SK-N-SH (cell line): Measurements from ENCODE around the gene JAG1.

Source experiments
- CTCF ChIP-seq: fragments of 200-600 bp; sonication (generic); IDR thresholded peaks from 2 replicates; pipeline ENCODE4 v1.6.1; 2017; ENCODE audit warnings: antibody characterized with exemption, mild to moderate bottlenecking, moderate library complexity
- EZH2phosphoT487 ChIP-seq: fragments of 200-600 bp; sonication (generic); IDR thresholded peaks from 2 replicates; pipeline ENCODE4 v1.6.1; 2017; ENCODE audit warnings: low read depth, mixed run types, mild to moderate bottlenecking, antibody characterized with exemption, moderate library complexity, borderline replicate concordance
- JUND ChIP-seq: IDR thresholded peaks from 2 replicates; pipeline ENCODE4 v1.4.0; 2012
- MXI1 ChIP-seq: IDR thresholded peaks from 2 replicates; pipeline ENCODE4 v1.6.1; 2012; ENCODE audit warnings: mild to moderate bottlenecking, low read depth, low read length, improper control_type of control experiment
- PBX3 ChIP-seq: IDR thresholded peaks from 2 replicates; pipeline ENCODE4; 2012
- POLR2AphosphoS5 ChIP-seq: IDR thresholded peaks from 2 replicates; pipeline ENCODE4 v1.6.1; 2012; ENCODE audit warnings: low read depth, low read length
- RFX5 ChIP-seq: IDR thresholded peaks from 2 replicates; pipeline ENCODE4 v1.6.1; 2012; ENCODE audit warnings: mild to moderate bottlenecking, improper control_type of control experiment, low read length
- SMC3 ChIP-seq: IDR thresholded peaks from 2 replicates; pipeline ENCODE4 v1.6.1; 2012; ENCODE audit warnings: low read depth, low read length, improper control_type of control experiment

- TF ChIP-seq SMC3 (no peak), POLR2AphosphoS5 (no peak), MXI1 (no peak), JUND (no peak), PBX3 (no peak), EZH2phosphoT487 (no peak), RFX5 (no peak), CTCF (no peak)
These were observed 36.7 kb downstream of the JAG1 start for GRCh38 chr20:10637031-10637559.
